ENCODE data around the gene CFAP43. TPM values are rescaled to one million over a fixed set of nuclear protein-coding genes. Genes with fewer than 3 reads are reported as not detected.

The CFAP43 gene
- total and polyA plus RNA-seq, 9 of the 15 experiments (the other 6 are each of a cell fraction or from before 2014, with no cell fraction given), result 0.07 to 0.86 (median 0.11) TPM; not detected in 1

- TF ChIP-seq ZNF592 (IDR thresholded peaks at IDR 0.05) (peak; percentile 71), STAG1 (CRISPR knock-in tag; IDR thresholded peaks at IDR 0.05; ENCODE audit: borderline replicate concordance) (no peak), CCNT2 (IDR thresholded peaks at IDR 0.05; ENCODE audit: borderline replicate concordance, extremely low read depth, insufficient read length, low read depth, low read length) (peak; percentile 54), FOXM1 (IDR thresholded peaks at IDR 0.05; ENCODE audit: low read depth) (no peak), FOXM1 (CRISPR knock-in tag; IDR thresholded peaks at IDR 0.05; ENCODE audit: low read depth) (no peak), HNRNPLL (IDR thresholded peaks at IDR 0.05; ENCODE audit: low read depth, low read length, poor library complexity, severe bottlenecking) (peak; percentile 32), MYC (IDR thresholded peaks at IDR 0.05; ENCODE audit: low read depth, low read length) (peak; percentile 62; the same call in 1 of the 2 replicates), MYC (CRISPR knock-in tag; IDR thresholded peaks at IDR 0.05; ENCODE audit: borderline replicate concordance, low read depth) (no peak), MAFG (tag; conservative IDR thresholded peaks at IDR 0.05) (peak; percentile 69), SIN3A (IDR thresholded peaks at IDR 0.05; ENCODE audit: borderline replicate concordance in 2 of 2, control insufficient read depth in 1 of 2, low read depth in 2 of 2, low read length in 2 of 2) (0 out of 4 replicates have a peak, but pooled peaks have one; percentile 24 to 67), SRSF1 (IDR thresholded peaks at IDR 0.05; ENCODE audit: low read depth, low read length) (no peak), BHLHE40 (IDR thresholded peaks at IDR 0.05; ENCODE audit: low read length) (peak; percentile 40), KDM5B (IDR thresholded peaks at IDR 0.05; ENCODE audit: insufficient replicate concordance, low read depth, low read length) (peak; percentile 84), ZNF699 (CRISPR knock-in tag; IDR thresholded peaks at IDR 0.05; ENCODE audit: insufficient replicate concordance) (no peak)
- TF ChIP-seq, protein P1, sequence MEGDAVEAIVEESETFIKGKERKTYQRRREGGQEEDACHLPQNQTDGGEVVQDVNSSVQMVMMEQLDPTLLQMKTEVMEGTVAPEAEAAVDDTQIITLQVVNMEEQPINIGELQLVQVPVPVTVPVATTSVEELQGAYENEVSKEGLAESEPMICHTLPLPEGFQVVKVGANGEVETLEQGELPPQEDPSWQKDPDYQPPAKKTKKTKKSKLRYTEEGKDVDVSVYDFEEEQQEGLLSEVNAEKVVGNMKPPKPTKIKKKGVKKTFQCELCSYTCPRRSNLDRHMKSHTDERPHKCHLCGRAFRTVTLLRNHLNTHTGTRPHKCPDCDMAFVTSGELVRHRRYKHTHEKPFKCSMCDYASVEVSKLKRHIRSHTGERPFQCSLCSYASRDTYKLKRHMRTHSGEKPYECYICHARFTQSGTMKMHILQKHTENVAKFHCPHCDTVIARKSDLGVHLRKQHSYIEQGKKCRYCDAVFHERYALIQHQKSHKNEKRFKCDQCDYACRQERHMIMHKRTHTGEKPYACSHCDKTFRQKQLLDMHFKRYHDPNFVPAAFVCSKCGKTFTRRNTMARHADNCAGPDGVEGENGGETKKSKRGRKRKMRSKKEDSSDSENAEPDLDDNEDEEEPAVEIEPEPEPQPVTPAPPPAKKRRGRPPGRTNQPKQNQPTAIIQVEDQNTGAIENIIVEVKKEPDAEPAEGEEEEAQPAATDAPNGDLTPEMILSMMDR (IDR thresholded peaks at IDR 0.05 in 2 of 3, conservative IDR thresholded peaks at IDR 0.05 in 1 of 3; ENCODE audit: insufficient read depth in 2 of 3, low read depth in 1 of 3, low read length in 3 of 3), result 0 out of 6 replicates have a peak, but pooled peaks of 1 of the 3 experiments have one; percentile 8
- TF ChIP-seq, protein P2, sequence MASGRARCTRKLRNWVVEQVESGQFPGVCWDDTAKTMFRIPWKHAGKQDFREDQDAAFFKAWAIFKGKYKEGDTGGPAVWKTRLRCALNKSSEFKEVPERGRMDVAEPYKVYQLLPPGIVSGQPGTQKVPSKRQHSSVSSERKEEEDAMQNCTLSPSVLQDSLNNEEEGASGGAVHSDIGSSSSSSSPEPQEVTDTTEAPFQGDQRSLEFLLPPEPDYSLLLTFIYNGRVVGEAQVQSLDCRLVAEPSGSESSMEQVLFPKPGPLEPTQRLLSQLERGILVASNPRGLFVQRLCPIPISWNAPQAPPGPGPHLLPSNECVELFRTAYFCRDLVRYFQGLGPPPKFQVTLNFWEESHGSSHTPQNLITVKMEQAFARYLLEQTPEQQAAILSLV (tag; IDR thresholded peaks at IDR 0.05), result no peak
- TF ChIP-seq, protein P3, sequence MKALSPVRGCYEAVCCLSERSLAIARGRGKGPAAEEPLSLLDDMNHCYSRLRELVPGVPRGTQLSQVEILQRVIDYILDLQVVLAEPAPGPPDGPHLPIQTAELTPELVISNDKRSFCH (CRISPR knock-in tag; IDR thresholded peaks at IDR 0.05), result no peak
- TF ChIP-seq, protein P3 (tag; IDR thresholded peaks at IDR 0.05), result no peak
Observed at GRCh38 chr10:104254493-104255310, 22.5 kb upstream of the CFAP43 start, which contains the start of gene GSTO1 (continued).
